Loucy (cell line): Measurements from ENCODE around the gene RFNG.

ENCODE experiments used
- H2AFZ ChIP-seq: fragments of 200-600 bp; sonication (generic); 2 replicates; pipeline ENCODE4 v1.6.0; 2016; ENCODE audit warnings: antibody characterized with exemption, mild to moderate bottlenecking, low read length, moderate library complexity
- H3F3A ChIP-seq: fragments of 200-600 bp; 2 replicates; pipeline ENCODE4 v1.6.0; 2016; ENCODE audit warnings: antibody characterized with exemption, low read depth, mild to moderate bottlenecking
- H3K27me3 ChIP-seq: fragments of 200-600 bp; sonication (generic); 2 replicates; pipeline ENCODE4 v1.6.1; 2014; ENCODE audit warnings: low read length, mild to moderate bottlenecking; ENCODE audit not compliant: insufficient read depth, poor library complexity, severe bottlenecking
- H3K36me3 ChIP-seq: fragments of 200-600 bp; sonication (generic); 2 replicates; pipeline ENCODE4 v1.6.1; 2016; ENCODE audit warnings: low read length; ENCODE audit not compliant: insufficient read depth
- H3K4me1 ChIP-seq: fragments of 200-600 bp; sonication (generic); 2 replicates; pipeline ENCODE4 v1.5.1; 2014; ENCODE audit warnings: low read length, mild to moderate bottlenecking; ENCODE audit not compliant: insufficient read depth, poor library complexity, severe bottlenecking
- H3K4me2 ChIP-seq: fragments of 200-600 bp; sonication (generic); 2 replicates; pipeline ENCODE4 v1.6.0; 2014; ENCODE audit warnings: antibody characterized with exemption, low read length, low read depth, mild to moderate bottlenecking; ENCODE audit not compliant: poor library complexity, severe bottlenecking
- H3K4me3 ChIP-seq: fragments of 200-600 bp; sonication (generic); 2 replicates; pipeline ENCODE4 v1.5.1; 2014; ENCODE audit warnings: low read length, mild to moderate bottlenecking, mixed read lengths; ENCODE audit not compliant: poor library complexity, severe bottlenecking
- H3K79me2 ChIP-seq: fragments of 200-600 bp; sonication (generic); 2 replicates; pipeline ENCODE4 v1.6.1; 2014; ENCODE audit warnings: low read length; ENCODE audit not compliant: insufficient read depth
- H3K9ac ChIP-seq: fragments of 200-600 bp; sonication (generic); 2 replicates; pipeline ENCODE4 v1.6.0; 2014; ENCODE audit warnings: mild to moderate bottlenecking, low read depth, low read length, moderate library complexity; ENCODE audit not compliant: poor library complexity, severe bottlenecking
- H3K9me2 ChIP-seq: fragments of 200-600 bp; sonication (generic); replicated peaks from 2 replicates; pipeline ENCODE4 v1.6.1; 2016; ENCODE audit warnings: low read depth, low read length, mixed read lengths
- H3K9me3 ChIP-seq: fragments of 200-600 bp; sonication (generic); 2 replicates; pipeline ENCODE4 v1.6.1; 2014; ENCODE audit warnings: mild to moderate bottlenecking, antibody characterized with exemption, low read length, low read depth; ENCODE audit not compliant: insufficient read depth
- H4K20me1 ChIP-seq: fragments of 200-600 bp; sonication (generic); 2 replicates; pipeline ENCODE4 v1.6.0; 2014; ENCODE audit warnings: antibody characterized with exemption, low read length, mild to moderate bottlenecking; ENCODE audit not compliant: insufficient read depth, poor library complexity, severe bottlenecking
- EZH2phosphoT487 ChIP-seq: fragments of 200-600 bp; IDR thresholded peaks from 2 replicates; pipeline ENCODE4 v1.6.1; 2018; ENCODE audit warnings: antibody characterized with exemption, mild to moderate bottlenecking, moderate library complexity, borderline replicate concordance
- TF ChIP-seq, protein P1 (sequence below): fragments of 200-600 bp; sonication (generic); conservative IDR thresholded peaks from 2 replicates; pipeline ENCODE4 v1.5.1; 2014; ENCODE audit warnings: mild to moderate bottlenecking, antibody characterized with exemption, low read length

RFNG gene

GRCh38 chr17:82090549-82091263, 39.1 kb upstream of the RFNG start:
- H3K9ac ChIP-seq, result no peak overlapping the region
- no peaks in the 10 kb centered on the region for H3K9me3 ChIP-seq
- H3F3A ChIP-seq, result no peaks in the 10 kb centered on the region
- no peak overlapping the region for H3K4me3 ChIP-seq
- no peaks in the 10 kb centered on the region for H3K9me2 ChIP-seq
- no peak overlapping the region for H2AFZ ChIP-seq
- TF ChIP-seq, protein P1, sequence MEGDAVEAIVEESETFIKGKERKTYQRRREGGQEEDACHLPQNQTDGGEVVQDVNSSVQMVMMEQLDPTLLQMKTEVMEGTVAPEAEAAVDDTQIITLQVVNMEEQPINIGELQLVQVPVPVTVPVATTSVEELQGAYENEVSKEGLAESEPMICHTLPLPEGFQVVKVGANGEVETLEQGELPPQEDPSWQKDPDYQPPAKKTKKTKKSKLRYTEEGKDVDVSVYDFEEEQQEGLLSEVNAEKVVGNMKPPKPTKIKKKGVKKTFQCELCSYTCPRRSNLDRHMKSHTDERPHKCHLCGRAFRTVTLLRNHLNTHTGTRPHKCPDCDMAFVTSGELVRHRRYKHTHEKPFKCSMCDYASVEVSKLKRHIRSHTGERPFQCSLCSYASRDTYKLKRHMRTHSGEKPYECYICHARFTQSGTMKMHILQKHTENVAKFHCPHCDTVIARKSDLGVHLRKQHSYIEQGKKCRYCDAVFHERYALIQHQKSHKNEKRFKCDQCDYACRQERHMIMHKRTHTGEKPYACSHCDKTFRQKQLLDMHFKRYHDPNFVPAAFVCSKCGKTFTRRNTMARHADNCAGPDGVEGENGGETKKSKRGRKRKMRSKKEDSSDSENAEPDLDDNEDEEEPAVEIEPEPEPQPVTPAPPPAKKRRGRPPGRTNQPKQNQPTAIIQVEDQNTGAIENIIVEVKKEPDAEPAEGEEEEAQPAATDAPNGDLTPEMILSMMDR, result no peak
- no peak for TF ChIP-seq EZH2phosphoT487
- no peaks in the 10 kb centered on the region for H3K27me3 ChIP-seq
- peaks cover 91% of the 10 kb centered on the region; the same call in 1 of the 2 replicates for H3K36me3 ChIP-seq
- peaks cover 66% of the 10 kb centered on the region for H4K20me1 ChIP-seq
- no peak overlapping the region for H3K4me2 ChIP-seq
- peaks cover 3% of the 10 kb centered on the region for H3K4me1 ChIP-seq
- H3K79me2 ChIP-seq, result peaks cover 58% of the 10 kb centered on the region

DNA sequence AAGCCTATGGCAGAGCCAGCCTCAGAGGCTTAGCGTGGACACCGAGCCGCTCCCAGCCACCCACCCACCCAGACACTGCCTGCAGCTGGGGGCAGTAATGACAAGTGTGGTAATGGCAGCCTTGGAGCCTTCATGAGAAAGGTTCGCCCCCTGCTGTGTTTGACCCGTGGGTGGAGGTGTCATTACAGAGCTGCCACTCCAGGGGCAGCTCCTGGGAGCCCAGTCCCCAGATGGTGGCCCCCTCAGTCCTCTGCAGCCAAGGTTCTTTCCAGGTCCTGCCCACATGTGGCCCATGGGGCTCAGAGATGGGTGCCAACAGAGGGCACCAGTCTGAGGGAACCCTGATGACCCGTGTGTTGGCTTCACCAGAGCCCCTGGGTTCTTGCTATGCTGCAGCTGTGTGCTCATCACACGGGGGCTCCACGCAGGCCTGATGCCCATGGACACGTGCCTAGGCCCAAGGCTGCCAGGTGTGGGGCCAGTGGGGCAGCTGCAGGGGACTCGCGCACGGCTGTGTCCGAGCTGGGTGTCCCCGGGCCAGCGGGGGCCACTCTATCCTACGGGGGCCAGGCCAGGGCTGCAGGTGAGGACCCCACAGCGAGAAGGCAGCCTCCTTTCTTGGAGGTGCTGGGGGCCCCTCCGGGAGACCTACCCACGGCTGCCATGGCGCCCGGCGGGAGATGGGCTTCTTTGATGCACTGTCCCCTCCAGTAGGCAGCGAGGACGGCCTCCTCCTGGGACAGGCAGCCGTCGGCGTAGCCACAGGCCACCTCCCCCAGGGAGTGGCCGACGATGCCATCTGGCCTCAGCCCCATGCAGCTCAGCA, 38.3 kb upstream of the RFNG start:
- Histone ChIP-seq H3F3A (no peaks in the 10 kb centered on the region), H3K4me2 (no peak overlapping the region), H3K9ac (no peak overlapping the region), H3K9me3 (no peaks in the 10 kb centered on the region), H3K4me3 (no peak overlapping the region), H3K79me2 (peaks cover 51% of the 10 kb centered on the region), H4K20me1 (peaks cover 62% of the 10 kb centered on the region), H3K4me1 (no peaks in the 10 kb centered on the region), H3K36me3 (peaks cover 93% of the 10 kb centered on the region; the same call in 1 of the 2 replicates), H2AFZ (no peak overlapping the region), H3K27me3 (no peaks in the 10 kb centered on the region), H3K9me2 (no peaks in the 10 kb centered on the region)
- no peak for TF ChIP-seq EZH2phosphoT487
- TF ChIP-seq, protein P1, result no peak

DNA sequence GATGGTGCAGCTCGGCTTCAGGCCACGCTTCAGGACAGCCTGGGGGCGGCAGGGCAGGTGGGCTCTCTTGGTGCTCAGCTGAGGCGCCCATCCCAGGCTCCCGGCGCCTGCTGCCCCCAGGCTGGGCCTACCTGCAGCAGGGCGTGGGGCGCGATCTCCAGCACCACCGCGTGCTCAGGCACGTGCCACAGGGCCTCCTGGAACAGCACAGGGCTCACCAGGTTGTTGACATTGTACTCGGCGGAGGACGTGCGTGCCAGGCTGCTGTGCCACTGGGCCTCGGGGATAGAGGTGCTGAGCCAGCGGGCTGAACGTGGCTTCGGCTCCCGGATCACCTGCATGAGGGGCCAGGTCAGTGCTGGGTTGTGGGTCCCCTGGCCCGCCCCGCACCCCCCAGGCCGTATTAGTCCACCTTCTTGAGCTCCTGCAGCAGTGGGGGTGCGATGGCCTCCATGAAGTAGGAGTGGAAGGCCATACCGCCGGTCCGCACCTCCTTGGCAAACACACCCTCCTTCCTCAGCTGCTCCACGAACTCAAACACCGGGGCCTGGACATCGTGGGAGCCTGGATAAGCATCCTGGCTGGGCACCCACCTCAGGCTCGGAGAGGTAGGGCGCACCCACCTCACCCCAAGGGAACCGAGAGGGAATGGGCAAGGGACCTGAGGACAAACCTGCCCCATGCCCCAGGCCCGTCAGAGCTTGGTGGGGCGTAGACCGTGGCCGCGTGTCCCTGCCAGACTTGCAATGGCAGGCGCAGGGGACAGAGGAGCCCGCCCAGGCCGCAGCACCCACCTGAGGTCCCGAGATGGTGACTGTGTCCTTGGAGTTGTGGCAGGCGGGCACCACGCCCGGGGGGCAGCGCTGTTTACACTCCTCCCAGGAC, 37.5 kb upstream of the RFNG start:
- Histone ChIP-seq H3K36me3 (peaks cover 98% of the 10 kb centered on the region; the same call in 1 of the 2 replicates), H3K9me3 (no peaks in the 10 kb centered on the region)

More for the DNA sequence above, 37.5 kb upstream of the RFNG start:
- TF ChIP-seq, protein P1, result no peak
- no peak for TF ChIP-seq EZH2phosphoT487
- Histone ChIP-seq H3K27me3 (no peaks in the 10 kb centered on the region), H3K4me3 (no peak overlapping the region), H3K79me2 (peaks cover 45% of the 10 kb centered on the region), H3F3A (no peaks in the 10 kb centered on the region), H2AFZ (no peak overlapping the region), H3K9me2 (no peaks in the 10 kb centered on the region), H3K9ac (no peak overlapping the region), H4K20me1 (peaks cover 59% of the 10 kb centered on the region), H3K4me1 (no peaks in the 10 kb centered on the region), H3K4me2 (no peak overlapping the region)
